GM18508 (cell line): Measurements from ENCODE around the gene OR9K2.
"Not testable (repeated sequence)": the region's sequence is repeated elsewhere in the genome, so short reads cannot be mapped to it uniquely, and the experiment has no call there.

Experiments
- ATAC-seq: cut with Tn5 transposase; IDR thresholded peaks from one replicate; pipeline ENCODE4 v1.9.1; 2021; ENCODE audit warnings: moderate number of reproducible peaks; ENCODE audit not compliant: insufficient read depth, unreplicated experiment

The OR9K2 gene

GRCh38 chr12:55126106-55126505 lies at the start of gene OR9K2:
Gene OR9K2 (plus strand): TSS chr12:55126406. CDS start chr12:55129835, 3,429 bp downstream.
- ATAC-seq: no peak

GRCh38 chr12:55092579-55092978 lies 33.6 kb upstream of the OR9K2 start:
- no peak for ATAC-seq

- ATAC-seq: no peak
These were observed 13.8 kb upstream of the OR9K2 start for GRCh38 chr12:55112378-55112875.

GRCh38 chr12:55116152-55116551 lies 10.1 kb upstream of the OR9K2 start:
- ATAC-seq: no peak

GRCh38 chr12:55132816-55133215 lies 6.6 kb downstream of the OR9K2 start:
- ATAC-seq: no peak

GRCh38 chr12:55142669-55143565 lies 16.7 kb downstream of the OR9K2 start:
- no peak for ATAC-seq

GRCh38 chr12:55143566-55143870 lies 17.3 kb downstream of the OR9K2 start:
- no peak for ATAC-seq

GRCh38 chr12:55167010-55167640 lies 40.9 kb downstream of the OR9K2 start:
- ATAC-seq: not testable (repeated sequence)

- ATAC-seq: no peak
These were observed 45.2 kb downstream of the OR9K2 start for GRCh38 chr12:55171445-55171844.

GRCh38 chr12:55171846-55172245 lies 45.6 kb downstream of the OR9K2 start:
- not testable (repeated sequence) for ATAC-seq

GRCh38 chr12:55172686-55173085 lies 46.5 kb downstream of the OR9K2 start:
- ATAC-seq: no peak

GRCh38 chr12:55173456-55173855 lies 47.2 kb downstream of the OR9K2 start:
- no peak for ATAC-seq
